Activated T-cell treated with anti-CD3 and anti-CD28 coated beads, Interleukin-2, amount 50 U/mL, for 24 hours (primary cell): ENCODE measurements around the gene RBM25.

Source experiments
- DNase-seq: peaks from one replicate; pipeline ENCODE4 v3.0.0-alpha.2; 2020
- H3K27ac Mint-ChIP-seq: 2 replicates; pipeline ENCODE4 v1.8.0; 2020; ENCODE audit warnings: mild to moderate bottlenecking, mixed read lengths
- H3K27me3 Mint-ChIP-seq: 2 replicates; pipeline ENCODE4 v1.8.0; 2020; ENCODE audit warnings: mixed read lengths
- H3K36me3 Mint-ChIP-seq: 2 replicates; pipeline ENCODE4 v1.8.0; 2020; ENCODE audit warnings: low read depth, mixed read lengths
- H3K4me1 Mint-ChIP-seq: 2 replicates; pipeline ENCODE4 v1.8.0; 2020; ENCODE audit warnings: low read depth, mixed read lengths
- H3K4me3 Mint-ChIP-seq: 2 replicates; pipeline ENCODE4 v1.8.0; 2020; ENCODE audit warnings: mild to moderate bottlenecking, moderate library complexity, mixed read lengths
- H3K9me3 Mint-ChIP-seq: 2 replicates; pipeline ENCODE4 v1.8.0; 2020; ENCODE audit warnings: mixed read lengths

RBM25 gene

DNA sequence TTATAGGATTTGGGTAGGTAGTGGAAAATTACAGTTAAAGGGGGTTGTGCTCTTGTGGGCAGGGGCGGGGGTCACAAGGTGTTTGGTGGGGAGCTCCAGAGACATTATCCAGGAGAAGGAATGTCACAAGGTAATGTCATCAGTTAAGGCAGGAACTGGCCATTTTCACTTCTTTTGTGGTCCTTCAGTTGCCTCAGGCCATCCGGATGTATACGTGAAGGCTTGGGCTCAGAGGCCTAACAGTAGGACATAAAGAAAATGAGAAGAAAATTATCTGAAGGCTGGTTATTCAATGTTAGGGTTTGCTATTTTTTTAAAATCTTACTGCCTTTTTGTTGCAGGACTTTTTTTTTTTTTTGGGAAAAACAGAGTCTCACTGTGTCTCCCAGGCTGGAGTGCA, 75.5 kb downstream of the RBM25 start:
- no peak overlapping the region for H3K27ac Mint-ChIP-seq
- no peaks in the 10 kb centered on the region for H3K27me3 Mint-ChIP-seq
- H3K4me3 Mint-ChIP-seq = no peak overlapping the region
- peaks cover 27% of the 10 kb centered on the region for H3K36me3 Mint-ChIP-seq
- H3K9me3 Mint-ChIP-seq = peaks cover 14% of the 10 kb centered on the region
- DNase-seq = no peak
- H3K4me1 Mint-ChIP-seq = peaks cover 22% of the 10 kb centered on the region

DNA sequence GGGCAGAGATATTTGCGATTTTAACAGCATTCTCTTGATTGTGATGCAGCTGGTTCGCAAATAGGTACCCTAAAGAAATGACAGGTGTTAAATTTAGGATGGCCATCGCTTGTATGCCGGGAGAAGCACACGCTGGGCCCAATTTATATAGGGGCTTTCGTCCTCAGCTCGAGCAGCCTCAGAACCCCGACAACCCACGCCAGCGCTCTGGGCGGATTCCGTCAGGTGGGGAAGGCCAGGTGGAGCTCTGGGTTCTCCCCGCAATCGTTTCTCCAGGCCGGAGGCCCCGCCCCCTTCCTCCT, 77.7 kb downstream of the RBM25 start:
- Mint-ChIP-seq H3K4me1 (peaks cover 31% of the 10 kb centered on the region), H3K27me3 (no peaks in the 10 kb centered on the region), H3K36me3 (peaks cover 27% of the 10 kb centered on the region), H3K27ac (peak overlapping the region; percentile 97), H3K4me3 (peak overlapping the region; percentile 91), H3K9me3 (peaks cover 14% of the 10 kb centered on the region)
- DNase-seq = no peak

DNA sequence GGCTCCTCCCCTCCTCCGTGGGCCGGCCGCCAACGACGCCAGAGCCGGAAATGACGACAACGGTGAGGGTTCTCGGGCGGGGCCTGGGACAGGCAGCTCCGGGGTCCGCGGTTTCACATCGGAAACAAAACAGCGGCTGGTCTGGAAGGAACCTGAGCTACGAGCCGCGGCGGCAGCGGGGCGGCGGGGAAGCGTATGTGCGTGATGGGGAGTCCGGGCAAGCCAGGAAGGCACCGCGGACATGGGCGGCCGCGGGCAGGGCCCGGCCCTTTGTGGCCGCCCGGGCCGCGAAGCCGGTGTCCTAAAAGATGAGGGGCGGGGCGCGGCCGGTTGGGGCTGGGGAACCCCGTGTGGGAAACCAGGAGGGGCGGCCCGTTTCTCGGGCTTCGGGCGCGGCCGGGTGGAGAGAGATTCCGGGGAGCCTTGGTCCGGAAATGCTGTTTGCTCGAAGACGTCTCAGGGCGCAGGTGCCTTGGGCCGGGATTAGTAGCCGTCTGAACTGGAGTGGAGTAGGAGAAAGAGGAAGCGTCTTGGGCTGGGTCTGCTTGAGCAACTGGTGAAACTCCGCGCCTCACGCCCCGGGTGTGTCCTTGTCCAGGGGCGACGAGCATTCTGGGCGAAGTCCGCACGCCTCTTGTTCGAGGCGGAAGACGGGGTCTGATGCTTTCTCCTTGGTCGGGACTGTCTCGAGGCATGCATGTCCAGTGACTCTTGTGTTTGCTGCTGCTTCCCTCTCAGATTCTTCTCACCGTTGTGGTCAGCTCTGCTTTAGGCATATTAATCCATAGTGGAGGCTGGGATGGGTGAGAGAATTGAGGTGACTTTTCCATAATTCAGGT, 78.3 kb downstream of the RBM25 start, which contains the start of gene PSEN1:
PSEN1 (plus strand) TSS at position 121 of the 839 bp plus-strand sequence. CDS start 11,513 bp downstream, outside the sequence.
- Mint-ChIP-seq H3K9me3 (peaks cover 14% of the 10 kb centered on the region), H3K36me3 (peaks cover 27% of the 10 kb centered on the region), H3K27me3 (no peaks in the 10 kb centered on the region), H3K27ac (peak within 1 kb of the TSS; percentile 97), H3K4me1 (peaks cover 33% of the 10 kb centered on the region), H3K4me3 (peak within 1 kb of the TSS; percentile 91)
- DNase-seq = peak; percentile 99

- no peak overlapping the region for H3K4me3 Mint-ChIP-seq
- H3K9me3 Mint-ChIP-seq = no peaks in the 10 kb centered on the region
- H3K27me3 Mint-ChIP-seq = no peaks in the 10 kb centered on the region
- no peak overlapping the region for H3K27ac Mint-ChIP-seq
- peaks cover 47% of the 10 kb centered on the region for H3K4me1 Mint-ChIP-seq
- DNase-seq = no peak
- peaks cover 11% of the 10 kb centered on the region for H3K36me3 Mint-ChIP-seq
Measured at GRCh38 chr14:73140811-73141323, 82.5 kb downstream of the RBM25 start.

DNA sequence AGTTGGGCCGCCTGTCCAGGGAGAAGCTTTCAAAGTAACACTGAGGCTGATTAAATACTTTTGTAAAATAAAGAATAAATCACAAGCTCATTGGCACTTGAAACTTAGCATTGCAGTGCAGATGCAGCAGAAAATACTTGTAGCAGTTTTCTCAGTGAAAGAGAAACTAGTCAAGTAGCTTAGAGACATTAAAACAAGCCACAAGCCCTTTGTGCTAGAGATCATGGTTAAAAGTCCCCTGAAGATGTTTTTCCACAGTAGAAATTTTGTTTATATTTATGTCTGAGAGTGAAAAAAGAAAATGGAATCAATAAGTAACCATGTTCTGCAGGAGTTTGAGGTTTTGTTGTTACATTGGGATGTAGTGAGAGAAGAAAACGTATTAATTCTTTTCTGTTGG, 83.9 kb downstream of the RBM25 start:
- Mint-ChIP-seq H3K36me3 (peaks cover 6% of the 10 kb centered on the region), H3K4me1 (peaks cover 48% of the 10 kb centered on the region), H3K9me3 (no peaks in the 10 kb centered on the region), H3K4me3 (no peak overlapping the region), H3K27me3 (no peaks in the 10 kb centered on the region), H3K27ac (peak overlapping the region; percentile 50)
- no peak for DNase-seq

DNA sequence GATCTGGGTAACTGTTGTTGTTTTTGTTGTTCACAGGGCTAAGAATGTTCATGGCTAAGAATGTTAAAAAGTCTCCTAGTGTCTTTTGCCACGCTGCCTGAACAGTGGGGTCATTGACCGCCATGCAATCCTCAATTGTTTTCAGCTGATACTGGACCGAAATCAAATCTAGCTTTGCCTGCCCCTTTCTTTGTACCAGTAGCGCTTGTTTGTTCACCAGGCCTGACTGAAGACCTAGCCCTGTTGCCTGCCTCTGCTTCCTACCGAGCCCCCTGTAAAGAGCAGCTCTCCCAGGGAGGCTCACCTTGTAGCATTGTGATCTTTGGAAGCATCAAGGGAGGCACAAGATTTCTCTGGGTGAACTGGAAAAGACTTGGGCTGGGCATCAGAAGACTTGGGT, 84.7 kb downstream of the RBM25 start:
- H3K9me3 Mint-ChIP-seq = no peaks in the 10 kb centered on the region
- H3K27me3 Mint-ChIP-seq = no peaks in the 10 kb centered on the region
- peaks cover 10% of the 10 kb centered on the region for H3K36me3 Mint-ChIP-seq
- no peak overlapping the region for H3K27ac Mint-ChIP-seq
- DNase-seq = no peak
- H3K4me3 Mint-ChIP-seq = no peak overlapping the region
- peaks cover 41% of the 10 kb centered on the region for H3K4me1 Mint-ChIP-seq

DNA sequence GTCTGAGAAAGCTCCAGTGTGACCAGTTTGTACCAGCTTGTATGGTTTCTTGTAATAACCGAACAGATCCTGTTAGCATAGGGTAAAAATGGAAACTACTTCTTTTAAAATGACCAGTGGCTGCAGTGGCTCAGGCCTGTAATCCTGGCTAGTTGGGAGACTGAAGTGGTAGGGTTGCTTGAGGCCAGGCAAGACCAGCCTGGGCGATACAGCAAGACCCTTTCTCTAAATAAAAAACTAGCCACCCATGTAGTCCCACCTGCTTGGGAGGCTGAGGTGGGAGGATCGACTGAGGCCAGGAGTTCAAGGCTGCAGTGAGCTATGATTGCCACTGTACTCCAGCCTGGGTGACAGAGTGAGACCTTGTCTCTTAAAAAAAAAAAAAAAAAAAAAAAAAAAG, 85.3 kb downstream of the RBM25 start:
- H3K27ac Mint-ChIP-seq = peak overlapping the region; percentile 2
- peaks cover 16% of the 10 kb centered on the region for H3K36me3 Mint-ChIP-seq
- DNase-seq = no peak
- no peaks in the 10 kb centered on the region for H3K9me3 Mint-ChIP-seq
- no peak overlapping the region for H3K4me3 Mint-ChIP-seq
- no peaks in the 10 kb centered on the region for H3K27me3 Mint-ChIP-seq
- peaks cover 41% of the 10 kb centered on the region for H3K4me1 Mint-ChIP-seq

GRCh38 chr14:73145371-73145770, 87.0 kb downstream of the RBM25 start:
- no peaks in the 10 kb centered on the region for H3K9me3 Mint-ChIP-seq
- no peak overlapping the region for H3K27ac Mint-ChIP-seq
- H3K4me3 Mint-ChIP-seq = no peak overlapping the region
- no peaks in the 10 kb centered on the region for H3K27me3 Mint-ChIP-seq
- no peak for DNase-seq
- peaks cover 32% of the 10 kb centered on the region for H3K36me3 Mint-ChIP-seq
- H3K4me1 Mint-ChIP-seq = peaks cover 39% of the 10 kb centered on the region

DNA sequence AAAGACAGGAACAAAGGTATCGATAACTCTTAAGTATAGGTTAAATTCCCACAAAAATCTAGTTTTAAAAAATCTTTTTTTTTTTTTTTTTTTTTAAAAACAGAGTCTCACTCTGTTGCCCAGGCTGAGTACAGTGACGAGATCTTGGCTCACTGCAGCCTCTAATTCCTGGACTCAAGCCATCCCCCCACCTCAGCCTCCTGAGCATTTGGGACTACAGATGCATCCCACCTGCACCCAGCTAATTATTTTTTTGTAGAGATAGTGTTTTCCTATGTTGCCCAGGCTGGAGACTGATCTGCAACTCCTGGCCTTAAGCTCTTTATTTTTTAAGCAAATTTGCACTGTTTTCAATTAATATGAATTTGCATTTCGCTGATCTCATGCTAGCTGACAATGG, 87.8 kb downstream of the RBM25 start:
- Mint-ChIP-seq H3K27me3 (no peaks in the 10 kb centered on the region), H3K36me3 (peaks cover 32% of the 10 kb centered on the region), H3K4me3 (no peak overlapping the region), H3K27ac (peak overlapping the region; percentile 2), H3K4me1 (peaks cover 32% of the 10 kb centered on the region), H3K9me3 (no peaks in the 10 kb centered on the region)
- no peak for DNase-seq

- H3K36me3 Mint-ChIP-seq = peaks cover 58% of the 10 kb centered on the region
- no peak overlapping the region for H3K27ac Mint-ChIP-seq
- H3K9me3 Mint-ChIP-seq = no peaks in the 10 kb centered on the region
- H3K4me1 Mint-ChIP-seq = peaks cover 13% of the 10 kb centered on the region
- H3K4me3 Mint-ChIP-seq = no peak overlapping the region
- no peaks in the 10 kb centered on the region for H3K27me3 Mint-ChIP-seq
- DNase-seq = no peak
Measured at GRCh38 chr14:73149753-73150152, 91.4 kb downstream of the RBM25 start.

- Mint-ChIP-seq H3K27ac (peak overlapping the region; percentile 18), H3K4me1 (no peaks in the 10 kb centered on the region), H3K4me3 (no peak overlapping the region), H3K27me3 (no peaks in the 10 kb centered on the region), H3K36me3 (peaks cover 73% of the 10 kb centered on the region), H3K9me3 (no peaks in the 10 kb centered on the region)
- DNase-seq = no peak
Measured at GRCh38 chr14:73153272-73153671, 94.9 kb downstream of the RBM25 start.

GRCh38 chr14:73162251-73162650, 103.9 kb downstream of the RBM25 start:
- Mint-ChIP-seq H3K4me1 (peaks cover 5% of the 10 kb centered on the region), H3K4me3 (no peak overlapping the region), H3K27me3 (no peaks in the 10 kb centered on the region), H3K36me3 (peaks cover 74% of the 10 kb centered on the region), H3K9me3 (no peaks in the 10 kb centered on the region), H3K27ac (peak overlapping the region; percentile 33)
- DNase-seq = no peak

DNA sequence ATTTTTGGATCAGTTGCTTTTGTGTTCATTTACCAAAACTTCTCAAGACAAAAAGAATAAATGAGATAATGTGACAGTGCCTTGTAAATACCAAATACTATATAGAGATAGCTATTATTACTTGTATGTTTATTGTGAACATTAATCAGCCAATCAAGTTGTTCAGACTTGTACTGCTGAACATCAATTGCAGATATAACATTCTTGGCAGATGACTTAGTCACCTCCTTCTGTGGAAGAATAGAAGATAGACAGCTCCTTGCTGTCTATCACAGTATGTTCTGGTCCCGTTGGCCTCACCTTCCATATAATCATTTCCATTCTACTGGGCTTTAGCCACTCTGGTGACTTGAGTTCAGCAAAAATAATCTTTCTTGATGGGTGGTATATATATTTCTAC, 108.1 kb downstream of the RBM25 start:
- H3K9me3 Mint-ChIP-seq = no peaks in the 10 kb centered on the region
- DNase-seq = no peak
- no peaks in the 10 kb centered on the region for H3K27me3 Mint-ChIP-seq
- peaks cover 73% of the 10 kb centered on the region for H3K36me3 Mint-ChIP-seq
- H3K4me1 Mint-ChIP-seq = no peaks in the 10 kb centered on the region
- H3K27ac Mint-ChIP-seq = no peak overlapping the region
- H3K4me3 Mint-ChIP-seq = no peak overlapping the region

- Mint-ChIP-seq H3K36me3 (peaks cover 77% of the 10 kb centered on the region), H3K4me3 (no peak overlapping the region), H3K9me3 (no peaks in the 10 kb centered on the region), H3K27ac (no peak overlapping the region), H3K27me3 (no peaks in the 10 kb centered on the region), H3K4me1 (no peaks in the 10 kb centered on the region)
- DNase-seq = no peak
Measured at GRCh38 chr14:73167727-73168126, 109.4 kb downstream of the RBM25 start.

DNA sequence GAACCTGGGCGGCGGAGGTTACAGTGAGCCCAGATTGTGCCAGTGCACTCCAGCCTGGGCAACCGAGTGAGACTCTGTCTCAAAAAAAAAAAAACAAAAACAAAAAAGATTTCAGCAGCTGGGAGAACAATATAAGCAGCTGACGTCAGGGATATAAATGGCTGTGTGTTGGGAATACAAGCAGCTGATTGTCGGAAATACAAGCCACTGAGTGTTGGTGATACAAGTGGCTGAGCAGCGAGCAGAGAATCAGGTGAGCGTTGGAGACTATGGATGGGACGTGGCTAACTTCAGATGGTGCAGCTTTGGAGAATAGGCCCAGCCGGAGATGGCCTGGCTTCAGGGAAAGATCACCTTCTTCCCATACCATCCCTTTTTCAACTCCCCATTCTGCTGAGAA, 109.9 kb downstream of the RBM25 start:
- no peak overlapping the region for H3K4me3 Mint-ChIP-seq
- no peak overlapping the region for H3K27ac Mint-ChIP-seq
- no peaks in the 10 kb centered on the region for H3K9me3 Mint-ChIP-seq
- H3K36me3 Mint-ChIP-seq = peaks cover 77% of the 10 kb centered on the region
- H3K27me3 Mint-ChIP-seq = no peaks in the 10 kb centered on the region
- H3K4me1 Mint-ChIP-seq = peaks cover 3% of the 10 kb centered on the region
- no peak for DNase-seq
